Sigmoid colon (tissue), 7 donors: Measurements from ENCODE around the gene ILK. TPM values are rescaled to one million over a fixed set of nuclear protein-coding genes. Genes with fewer than 3 reads are reported as not detected.

Source experiments
- DNase-seq: peaks from one replicate; pipeline ENCODE4 v3.0.0-alpha.2; 2019
- H3K27ac ChIP-seq, 4 donors: fragments of 200-600 bp; sonication (generic); one replicate each; pipeline ENCODE4 v1.5.1; 2016 to 2019; ENCODE audit warnings: mild to moderate bottlenecking in 1 of 4
- H3K27me3 ChIP-seq, 3 donors: fragments of 200-600 bp; sonication (generic); one replicate each; pipeline ENCODE4 v1.5.1; 2019; ENCODE audit warnings: mild to moderate bottlenecking in 1 of 3
- H3K36me3 ChIP-seq, 4 donors: fragments of 200-600 bp; sonication (generic); one replicate each; pipeline ENCODE4 v1.5.1; 2016 to 2019
- H3K4me1 ChIP-seq, 4 donors: fragments of 200-600 bp; sonication (generic); one replicate each; pipeline ENCODE4 v1.5.1; 2017 to 2019
- H3K4me3 ChIP-seq, 4 donors: fragments of 200-600 bp; sonication (generic); one replicate each; pipeline ENCODE4 v1.5.1; 2017 to 2019; ENCODE audit warnings: mild to moderate bottlenecking in 2 of 4, moderate library complexity in 1 of 4
- H3K9me3 ChIP-seq, 4 donors: fragments of 200-600 bp in 3 of 4; sonication (generic) in 3 of 4; one replicate each; pipeline versions ENCODE4 v1.5.1 to v1.6.1; 2013 to 2019
- EP300 ChIP-seq, 4 donors: sonication (generic); formaldehyde crosslinking; IDR thresholded peaks; one replicate each; pipeline ENCODE4 v1.6.1; 2017; ENCODE audit warnings: antibody characterized with exemption in 4 of 4
- POLR2A ChIP-seq, 2 donors: fragments of 450-650 bp; IDR thresholded peaks; one replicate each; pipeline ENCODE4 v1.6.1; 2016; ENCODE audit warnings: antibody characterized with exemption in 2 of 2, mild to moderate bottlenecking in 2 of 2, moderate library complexity in 2 of 2
- POLR2AphosphoS5 ChIP-seq, 4 donors: sonication (generic); formaldehyde crosslinking; IDR thresholded peaks; one replicate each; pipeline ENCODE4 v1.6.1; 2017; ENCODE audit warnings: antibody characterized with exemption in 4 of 4
- WGBS, 2 donors: extraction: QIAGEN DNeasy Blood & Tissue Kit; methylation state at CpG; one replicate each; pipeline ENCODE4 v1.1.7; 2013; 5-methylcytosine and 5-hydroxymethylcytosine counted together
- intact Hi-C: fragments of 100-400 bp; cut with DNase I; formaldehyde crosslinking; loops from one replicate; pipeline ENCODE4 v1.15.1; 2023
- polyA plus RNA-seq, 3 donors: library from polyadenylated mRNA; stranded (reverse); fragments of 200-250 nt; gene quantifications; one replicate each; pipeline ENCODE4 v1.2.3, GENCODE V29; 2013
- total RNA-seq, 4 donors: library from RNA; depleted of rRNA; stranded (reverse); fragments of >200 nt; gene quantifications; one replicate each; pipeline ENCODE4 v1.1.0, GENCODE V29; 2016
- TF ChIP-seq, protein P1 (sequence below), 4 experiments: fragments of 450-650 bp in 3 of 4; fragments of 200-600 bp in 1 of 4; IDR thresholded peaks; one replicate each; pipeline ENCODE4 v1.5.1; 2016 to 2019; ENCODE audit warnings: antibody characterized with exemption in 4 of 4, mild to moderate bottlenecking in 3 of 4, moderate library complexity in 2 of 4
- donor health status: healthy with polysubstance abuse.
- donor health status: Bipolar disorder and iron deficiency.
- donor health status: healthy.

ILK gene
- total and polyA plus RNA-seq, 7 donors = 93.7 to 607 (median 450) TPM

DNA sequence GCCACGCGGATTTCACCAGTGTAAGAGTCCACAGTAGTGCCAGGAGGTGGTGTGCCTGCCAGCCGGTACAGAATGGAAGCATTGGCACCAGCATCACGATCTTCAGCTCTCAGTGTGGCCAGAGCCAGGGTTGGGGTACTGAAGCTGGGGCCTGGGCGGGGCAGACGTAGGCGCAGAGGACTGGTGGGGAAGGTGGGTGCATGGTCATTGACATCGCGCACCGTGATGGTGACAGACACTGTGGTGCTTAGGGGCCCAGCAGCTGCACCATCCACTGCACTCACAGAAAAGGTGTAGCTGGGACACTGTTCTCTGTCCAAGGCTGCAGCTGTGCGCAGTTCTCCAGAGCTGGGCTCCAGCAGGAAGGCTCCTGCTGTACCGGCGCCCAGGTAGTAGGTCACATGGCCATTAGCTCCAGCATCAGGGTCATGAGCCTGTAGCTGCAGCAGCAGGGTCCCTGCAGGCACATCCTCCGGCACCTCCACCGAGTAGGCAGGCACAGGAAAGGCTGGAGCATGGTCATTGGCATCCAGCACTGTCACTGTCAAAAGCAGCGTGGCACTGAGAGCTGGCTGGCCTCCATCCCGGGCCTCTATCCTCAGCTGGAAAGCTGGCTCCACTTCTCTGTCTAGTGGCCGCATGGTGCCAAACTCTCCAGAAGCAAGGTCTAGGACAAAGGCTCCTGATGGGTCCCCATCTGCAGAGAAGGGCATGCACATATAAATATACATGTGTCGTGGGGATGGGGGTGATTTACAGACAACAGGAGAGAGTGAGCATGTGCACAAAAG lies 23.6 kb downstream of the ILK start:
- Histone ChIP-seq H3K27me3 (no peaks in the 10 kb centered on the region), H3K4me3 (no peak overlapping the region), H3K27ac (no peak overlapping the region), H3K9me3 (no peaks in the 10 kb centered on the region), H3K4me1 (no peaks in the 10 kb centered on the region), H3K36me3 (peaks cover 28 to 92% (median 57%) of the 10 kb centered on the region in 4 donors)
- no peak for TF ChIP-seq POLR2AphosphoS5 (IDR thresholded peaks at IDR 0.05)
- TF ChIP-seq EP300 (IDR thresholded peaks at IDR 0.05) = no peak
- TF ChIP-seq POLR2A (IDR thresholded peaks at IDR 0.05) = no peak
- TF ChIP-seq, protein P1, sequence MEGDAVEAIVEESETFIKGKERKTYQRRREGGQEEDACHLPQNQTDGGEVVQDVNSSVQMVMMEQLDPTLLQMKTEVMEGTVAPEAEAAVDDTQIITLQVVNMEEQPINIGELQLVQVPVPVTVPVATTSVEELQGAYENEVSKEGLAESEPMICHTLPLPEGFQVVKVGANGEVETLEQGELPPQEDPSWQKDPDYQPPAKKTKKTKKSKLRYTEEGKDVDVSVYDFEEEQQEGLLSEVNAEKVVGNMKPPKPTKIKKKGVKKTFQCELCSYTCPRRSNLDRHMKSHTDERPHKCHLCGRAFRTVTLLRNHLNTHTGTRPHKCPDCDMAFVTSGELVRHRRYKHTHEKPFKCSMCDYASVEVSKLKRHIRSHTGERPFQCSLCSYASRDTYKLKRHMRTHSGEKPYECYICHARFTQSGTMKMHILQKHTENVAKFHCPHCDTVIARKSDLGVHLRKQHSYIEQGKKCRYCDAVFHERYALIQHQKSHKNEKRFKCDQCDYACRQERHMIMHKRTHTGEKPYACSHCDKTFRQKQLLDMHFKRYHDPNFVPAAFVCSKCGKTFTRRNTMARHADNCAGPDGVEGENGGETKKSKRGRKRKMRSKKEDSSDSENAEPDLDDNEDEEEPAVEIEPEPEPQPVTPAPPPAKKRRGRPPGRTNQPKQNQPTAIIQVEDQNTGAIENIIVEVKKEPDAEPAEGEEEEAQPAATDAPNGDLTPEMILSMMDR (IDR thresholded peaks at IDR 0.05) = no peak
- 90% methylated on average over 19 of the region's 19 CpGs for WGBS, 2 donors
- no peak for DNase-seq
- intact Hi-C loops = no loop called here

DNA sequence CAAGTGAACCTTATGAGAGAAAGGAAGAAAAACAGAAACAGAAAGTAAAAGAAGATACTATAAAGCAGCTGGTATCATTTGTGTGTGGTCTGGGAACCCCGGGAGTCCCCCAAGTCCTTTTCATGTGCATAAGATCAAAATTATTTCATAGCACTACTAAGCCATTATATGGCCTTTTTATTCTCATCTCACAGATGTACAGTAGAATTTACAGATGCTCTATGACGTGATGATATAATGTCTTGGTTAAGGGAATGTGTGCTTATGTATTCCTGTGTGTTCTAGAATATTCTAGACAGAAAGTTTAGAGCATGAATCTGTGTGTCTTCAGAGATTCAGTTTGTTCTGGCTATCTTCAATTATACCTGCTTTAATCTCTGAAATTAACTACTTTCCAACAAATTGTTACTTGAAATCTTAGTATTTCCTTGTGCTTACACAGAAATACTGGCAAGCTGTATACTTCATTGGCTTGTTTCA lies 24.2 kb downstream of the ILK start:
- WGBS, 2 donors = 43 to 58% methylated on average over 2 of the region's 2 CpGs
- Histone ChIP-seq H3K27me3 (no peaks in the 10 kb centered on the region), H3K4me3 (no peak overlapping the region), H3K4me1 (no peaks in the 10 kb centered on the region), H3K9me3 (no peaks in the 10 kb centered on the region), H3K36me3 (peaks cover 28 to 98% (median 63%) of the 10 kb centered on the region in 4 donors), H3K27ac (no peak overlapping the region)
- TF ChIP-seq, protein P1 (IDR thresholded peaks at IDR 0.05) = no peak
- TF ChIP-seq POLR2A (IDR thresholded peaks at IDR 0.05) = no peak
- TF ChIP-seq EP300 (IDR thresholded peaks at IDR 0.05) = no peak
- TF ChIP-seq POLR2AphosphoS5 (IDR thresholded peaks at IDR 0.05) = no peak
- intact Hi-C loops = no loop called here
- no peak for DNase-seq

DNA sequence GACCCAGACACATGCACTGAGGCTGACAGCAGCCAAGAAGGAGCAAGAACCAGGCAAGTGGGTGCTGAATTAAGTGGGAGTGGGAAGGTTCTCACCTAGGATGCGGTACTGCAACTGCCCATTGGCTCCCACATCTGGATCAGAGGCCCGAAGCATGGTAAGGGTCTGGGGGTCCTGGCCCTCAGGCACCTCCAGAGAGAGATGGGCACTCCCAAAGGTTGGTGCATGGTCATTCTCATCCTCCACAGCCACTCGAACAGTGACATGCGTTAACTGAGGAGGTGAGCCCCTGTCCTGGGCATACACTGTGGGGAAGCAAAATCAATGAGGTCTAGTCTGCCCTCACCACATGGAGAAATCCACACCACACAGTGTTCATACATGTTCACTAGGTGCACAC lies 25.0 kb downstream of the ILK start:
- no peak overlapping the region for H3K27ac ChIP-seq
- no peak for DNase-seq
- no peak overlapping the region for H3K4me3 ChIP-seq
- intact Hi-C loops = no loop called here
- 96 to 98% methylated on average over 4 of the region's 4 CpGs for WGBS, 2 donors
- no peaks in the 10 kb centered on the region for H3K9me3 ChIP-seq
- peaks cover 28 to 98% (median 66%) of the 10 kb centered on the region in 4 donors for H3K36me3 ChIP-seq
- H3K27me3 ChIP-seq = no peaks in the 10 kb centered on the region
- peaks cover 0 to 3% (median 0%) of the 10 kb centered on the region in 4 donors for H3K4me1 ChIP-seq
- no peak for TF ChIP-seq POLR2AphosphoS5 (IDR thresholded peaks at IDR 0.05)

DNA sequence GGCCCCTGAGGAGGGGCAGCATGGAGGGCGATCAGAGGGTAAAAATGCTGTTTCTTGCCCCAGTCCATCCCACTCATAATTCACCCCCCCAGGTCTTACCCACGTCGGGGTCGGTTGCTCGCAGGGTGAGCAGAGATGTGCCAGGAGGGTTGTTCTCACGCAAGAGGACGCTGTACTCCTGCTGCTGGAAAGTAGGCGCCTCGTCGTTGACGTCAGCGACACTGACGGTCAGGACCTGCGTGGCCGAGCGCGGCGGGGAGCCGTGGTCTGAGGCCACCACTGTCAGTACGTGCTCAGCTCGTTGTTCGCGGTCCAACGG lies 26.0 kb downstream of the ILK start:
- Histone ChIP-seq H3K36me3 (peaks cover 24 to 94% (median 59%) of the 10 kb centered on the region in 4 donors), H3K4me3 (no peak overlapping the region)

More for the DNA sequence above, 26.0 kb downstream of the ILK start:
- H3K9me3 ChIP-seq = no peaks in the 10 kb centered on the region
- H3K27me3 ChIP-seq = no peaks in the 10 kb centered on the region
- intact Hi-C loops = no loop called here
- H3K4me1 ChIP-seq = peaks cover 0 to 9% (median 3%) of the 10 kb centered on the region in 4 donors
- DNase-seq = no peak
- TF ChIP-seq POLR2AphosphoS5 (IDR thresholded peaks at IDR 0.05) (no peak), POLR2A (IDR thresholded peaks at IDR 0.05) (no peak), EP300 (IDR thresholded peaks at IDR 0.05) (no peak)
- TF ChIP-seq, protein P1 (IDR thresholded peaks at IDR 0.05) = no peak
- H3K27ac ChIP-seq = no peak overlapping the region
- 96 to 97% methylated on average over 24 of the region's 24 CpGs for WGBS, 2 donors
